GM12872 (cell line): ENCODE data around the gene GK.
A peak's percentile ranks its signal among the peaks of the same experiment; 100 is the strongest.

Experiments
- TF ChIP-seq, protein P1 (sequence below): IDR thresholded peaks from 3 replicates; pipeline ENCODE4 v1.5.1; 2011; ENCODE audit warnings: low read depth, mild to moderate bottlenecking, low read length, moderate library complexity; ENCODE audit not compliant: insufficient read depth

The GK gene

DNA sequence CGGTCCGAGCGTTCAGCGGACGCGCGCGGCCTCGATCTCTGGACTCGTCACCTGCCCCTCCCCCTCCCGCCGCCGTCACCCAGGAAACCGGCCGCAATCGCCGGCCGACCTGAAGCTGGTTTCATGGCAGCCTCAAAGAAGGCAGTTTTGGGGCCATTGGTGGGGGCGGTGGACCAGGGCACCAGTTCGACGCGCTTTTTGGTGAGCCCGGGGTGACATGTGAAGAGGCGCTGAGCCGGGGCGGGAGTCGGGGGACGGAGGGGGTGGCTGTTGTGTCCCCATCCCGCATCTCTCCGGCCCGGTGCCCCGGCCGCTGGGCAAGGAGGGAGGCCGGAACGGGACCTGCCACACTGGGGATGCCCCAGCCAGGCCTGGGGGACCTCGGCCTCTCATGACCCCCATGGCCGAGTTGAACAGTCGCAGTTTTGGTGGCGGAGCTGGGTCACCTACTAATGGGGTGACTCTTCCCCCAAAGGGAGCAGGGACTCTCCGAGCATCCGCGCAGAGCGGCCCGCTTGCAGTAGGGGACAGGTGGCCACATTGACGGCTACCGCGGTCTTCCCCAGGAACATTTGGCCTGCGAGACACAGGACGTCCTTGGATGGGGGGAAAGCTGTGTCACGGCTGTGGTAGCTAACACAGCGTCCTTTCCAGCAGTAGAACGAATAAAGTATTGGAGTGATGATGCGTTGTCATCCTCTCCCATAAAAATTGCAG lies at the start of gene GK:
GK (plus strand) TSS at position 9 of the 717 bp plus-strand sequence; CDS start at position 124, 115 bp downstream.
- TF ChIP-seq, protein P1, sequence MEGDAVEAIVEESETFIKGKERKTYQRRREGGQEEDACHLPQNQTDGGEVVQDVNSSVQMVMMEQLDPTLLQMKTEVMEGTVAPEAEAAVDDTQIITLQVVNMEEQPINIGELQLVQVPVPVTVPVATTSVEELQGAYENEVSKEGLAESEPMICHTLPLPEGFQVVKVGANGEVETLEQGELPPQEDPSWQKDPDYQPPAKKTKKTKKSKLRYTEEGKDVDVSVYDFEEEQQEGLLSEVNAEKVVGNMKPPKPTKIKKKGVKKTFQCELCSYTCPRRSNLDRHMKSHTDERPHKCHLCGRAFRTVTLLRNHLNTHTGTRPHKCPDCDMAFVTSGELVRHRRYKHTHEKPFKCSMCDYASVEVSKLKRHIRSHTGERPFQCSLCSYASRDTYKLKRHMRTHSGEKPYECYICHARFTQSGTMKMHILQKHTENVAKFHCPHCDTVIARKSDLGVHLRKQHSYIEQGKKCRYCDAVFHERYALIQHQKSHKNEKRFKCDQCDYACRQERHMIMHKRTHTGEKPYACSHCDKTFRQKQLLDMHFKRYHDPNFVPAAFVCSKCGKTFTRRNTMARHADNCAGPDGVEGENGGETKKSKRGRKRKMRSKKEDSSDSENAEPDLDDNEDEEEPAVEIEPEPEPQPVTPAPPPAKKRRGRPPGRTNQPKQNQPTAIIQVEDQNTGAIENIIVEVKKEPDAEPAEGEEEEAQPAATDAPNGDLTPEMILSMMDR: no peak

DNA sequence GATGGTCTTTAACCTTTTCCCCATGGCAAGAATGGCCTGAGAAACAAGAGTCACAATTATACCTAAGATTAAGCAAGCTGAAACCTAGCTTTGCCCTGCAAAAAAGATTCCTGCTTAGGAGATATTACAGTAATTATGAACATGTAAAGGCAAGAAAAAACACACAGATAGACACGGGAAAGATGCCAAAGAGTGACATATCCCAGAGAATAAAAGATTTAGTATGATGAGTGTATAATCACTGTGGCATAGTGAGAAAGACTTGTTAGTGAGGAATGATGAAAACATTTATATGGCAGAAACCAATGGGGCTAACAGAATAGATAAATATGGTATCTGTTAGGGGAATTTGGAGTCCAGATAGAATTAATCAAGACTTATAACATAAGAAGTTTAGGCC lies 46.1 kb upstream of the GK start:
- TF ChIP-seq, protein P1: no peak

DNA sequence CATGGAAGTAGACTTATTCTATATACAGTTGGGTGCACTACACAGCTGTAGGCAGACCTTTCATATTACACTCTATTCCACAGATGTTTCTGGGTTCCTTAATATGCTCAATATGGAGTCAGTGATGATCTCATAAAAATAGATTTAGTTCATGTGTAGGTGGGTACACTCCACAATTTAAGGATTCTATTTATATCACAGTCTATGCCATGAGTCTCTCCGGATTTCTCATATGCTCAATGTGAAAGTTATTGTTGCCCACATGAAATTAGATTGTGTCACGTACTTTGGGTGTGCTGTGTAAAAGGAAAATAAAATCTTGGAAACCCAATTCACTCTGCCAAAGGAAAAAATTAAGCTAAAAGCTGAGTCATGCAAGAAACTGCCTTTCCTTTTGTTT lies 43.2 kb upstream of the GK start:
- TF ChIP-seq, protein P1: no peak

DNA sequence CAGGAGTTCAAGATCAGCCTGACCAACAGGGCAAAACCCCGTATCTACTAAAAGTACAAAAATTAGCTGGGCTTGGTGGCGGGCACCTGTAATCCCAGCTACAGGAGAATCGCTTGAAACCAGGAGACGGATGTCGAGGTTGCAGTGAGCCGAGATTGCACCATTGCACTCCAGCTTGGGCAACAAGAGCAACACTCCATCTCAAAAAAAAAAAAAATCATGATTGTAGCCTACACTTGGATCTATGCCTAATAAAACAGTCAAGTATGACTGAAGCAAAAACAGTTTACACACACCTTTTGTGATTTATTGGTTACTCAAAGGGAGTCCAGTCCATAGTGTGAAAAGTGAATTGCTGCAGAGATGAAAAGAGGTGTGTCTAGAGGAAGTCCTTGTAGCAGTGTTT lies 41.0 kb upstream of the GK start:
- TF ChIP-seq, protein P1: no peak

DNA sequence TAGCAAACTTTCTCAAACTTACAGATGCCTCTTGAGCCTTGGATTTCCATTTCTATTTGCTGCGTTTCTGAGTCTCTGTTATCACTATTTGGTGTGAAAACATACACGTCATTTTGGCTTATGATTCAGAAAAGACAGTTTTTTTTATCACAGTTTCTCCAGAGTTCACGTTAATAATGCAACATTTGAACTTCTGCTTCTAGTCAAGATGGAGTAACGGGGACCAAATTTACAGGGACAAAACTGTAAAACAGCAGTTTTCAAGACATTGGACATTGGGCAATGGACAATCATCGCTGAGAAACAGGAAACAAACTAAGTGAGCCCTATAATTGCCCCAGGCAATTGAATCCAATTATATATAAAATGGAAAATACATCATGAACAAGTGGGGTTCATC lies 39.5 kb upstream of the GK start:
- TF ChIP-seq, protein P1: no peak

DNA sequence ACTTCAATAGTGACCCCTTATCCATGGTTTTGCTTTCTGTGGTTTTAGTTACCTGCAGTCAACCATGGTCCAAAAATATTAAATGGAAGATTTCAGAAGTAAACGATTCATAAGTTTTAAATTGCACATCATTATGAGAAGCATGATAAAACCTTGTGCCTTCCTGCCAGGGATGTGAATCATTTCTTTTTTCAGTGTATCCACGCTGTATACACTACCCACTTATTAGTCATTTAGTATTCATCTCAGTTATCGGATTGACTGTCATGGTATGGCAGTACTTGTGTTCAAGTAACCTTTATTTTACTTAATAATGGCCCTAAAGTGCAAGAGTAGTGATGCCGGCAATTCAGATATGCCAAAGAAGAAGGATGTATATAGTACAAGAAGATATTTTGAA lies 38.0 kb upstream of the GK start:
- TF ChIP-seq, protein P1: no peak

DNA sequence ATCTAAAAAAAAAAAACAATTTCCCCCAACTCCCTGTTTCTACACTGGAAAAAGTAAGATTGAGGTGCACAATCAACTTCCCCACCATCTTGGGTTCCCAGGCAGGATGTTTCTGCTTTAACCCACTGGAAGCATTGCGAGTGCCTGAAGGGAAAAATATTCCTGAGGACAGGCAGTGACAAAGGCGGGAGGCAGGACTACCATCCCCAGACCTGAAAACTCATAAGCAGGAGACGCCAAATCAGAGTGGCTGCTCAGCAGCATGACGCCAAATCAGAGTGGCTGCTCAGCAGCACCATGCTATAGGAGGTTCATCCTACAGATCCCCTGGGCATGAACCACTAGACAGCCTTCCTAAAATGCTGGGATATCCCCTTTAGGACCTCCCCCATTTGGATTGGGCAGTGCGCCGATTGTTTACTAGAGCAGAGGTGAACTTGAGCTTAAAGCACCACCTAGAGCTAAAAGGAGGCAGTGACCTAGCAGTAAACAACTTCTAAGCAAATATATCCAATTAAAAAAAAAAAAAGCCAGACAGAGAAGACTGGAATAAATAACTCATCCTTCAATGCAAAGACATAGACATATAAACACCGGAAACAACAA lies 35.0 kb upstream of the GK start:
- TF ChIP-seq, protein P1: peak; percentile 35; the same call in 2 of the 3 replicates
